ENCODE measurements around the gene JADE2. TPM values are rescaled to one million over a fixed set of nuclear protein-coding genes. Genes with fewer than 3 reads are reported as not detected.
"Not testable (repeated sequence)": the region's sequence is repeated elsewhere in the genome, so short reads cannot be mapped to it uniquely, and the experiment has no call there.

JADE2 gene
- total and polyA plus RNA-seq, 2 donors (not counting 3 experiments of a cell fraction or from before 2014, with no cell fraction given) = 11.6 to 31.1 TPM

DNA sequence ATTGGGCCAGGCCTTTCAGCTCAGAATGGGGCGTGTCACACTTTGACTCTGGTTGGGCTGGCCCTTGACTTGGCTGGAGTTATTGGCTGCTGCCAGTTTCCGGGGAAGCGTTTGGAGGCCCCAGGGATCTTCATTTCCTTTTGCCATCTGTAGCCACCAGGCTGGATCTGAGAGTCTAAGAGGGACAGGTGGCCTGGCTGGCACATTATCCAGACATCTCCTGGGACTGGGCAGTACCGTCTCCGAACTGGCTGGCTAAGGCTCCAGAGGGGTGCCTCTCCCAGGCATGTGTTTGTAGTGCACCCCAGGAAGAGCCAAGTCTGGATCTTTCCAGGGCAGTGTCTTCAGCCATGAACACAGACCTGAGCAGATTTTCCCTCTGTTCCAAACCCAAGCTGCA, 9.7 kb upstream of the JADE2 start:
- no peak overlapping the region for H3K9ac ChIP-seq (replicated peaks; ENCODE audit: extremely low read depth, insufficient read depth, low read length)
- H3K4me3 ChIP-seq (replicated peaks in 1 of 3; ENCODE audit: insufficient read depth in 1 of 3, low read depth in 1 of 3, low read length in 3 of 3) = no peak overlapping the region
- intact Hi-C loops (cut with micrococcal nuclease) (no loop called here), dilution Hi-C loops (cut with MboI; ENCODE audit: extremely low pct_ligation_motif_present, low sequenced_read_pairs) (no loop called here)
- no TSS peak for BruUV-seq (replicated peaks)
- peaks cover 3 to 4% of the 10 kb centered on the region in 2 experiments for H3K27me3 ChIP-seq (ENCODE audit: control insufficient read depth in 2 of 2, insufficient read depth in 2 of 2, low read length in 2 of 2)
- DNase-seq (ENCODE audit: low read depth, low spot score) (no peak), FAIRE-seq (no peak)
- ChIA-PET POLR2A (interaction anchor here (1.3 kb wide), 1 partner anchor 12 kb away, joined by 3 read pairs; no protein-coding TSS in a partner anchor), CTCF (interaction anchor here (1.1 to 1.5 kb wide), 3 partner anchors 9 to 44 kb away, joined by 3 read pairs; no protein-coding TSS in a partner anchor)
- H3K27ac ChIP-seq (ENCODE audit: insufficient read depth, low read depth, low read length) = no peak overlapping the region
- no peaks in the 10 kb centered on the region for H3K9me1 ChIP-seq (replicated peaks; ENCODE audit: control insufficient read depth, extremely low read depth, insufficient read depth, low read length)
- no peaks in the 10 kb centered on the region for H4K20me1 ChIP-seq (replicated peaks; ENCODE audit: control insufficient read depth, extremely low read depth, insufficient read depth, low read length)
- H3K9me3 ChIP-seq (replicated peaks; ENCODE audit: control insufficient read depth, insufficient read depth, low read length) = no peaks in the 10 kb centered on the region
- H3K36me3 ChIP-seq (ENCODE audit: control insufficient read depth in 2 of 2, extremely low read depth in 1 of 2, insufficient read depth in 2 of 2, low read length in 2 of 2) = no peaks in the 10 kb centered on the region
- peaks cover 11% of the 10 kb centered on the region for H3K4me1 ChIP-seq (ENCODE audit: control insufficient read depth, extremely low read depth, insufficient read depth, low read length)
- TF ChIP-seq POLR2AphosphoS5 (IDR thresholded peaks at IDR 0.05; ENCODE audit: insufficient read depth, low read depth, low read length) (no peak), POLR2A (IDR thresholded peaks at IDR 0.05; ENCODE audit: low read depth, low read length) (no peak), FOS (IDR thresholded peaks at IDR 0.05; ENCODE audit: borderline replicate concordance, insufficient read depth, low read length) (no peak), MYC (IDR thresholded peaks at IDR 0.05; ENCODE audit: low read depth, low read length) (no peak), JUN (IDR thresholded peaks at IDR 0.05; ENCODE audit: borderline replicate concordance, insufficient read depth, insufficient read length, low read depth) (no peak), GATA2 (IDR thresholded peaks at IDR 0.05; ENCODE audit: insufficient read depth, insufficient read length, low read depth, low read length) (no peak), EZH2 (IDR thresholded peaks at IDR 0.05; ENCODE audit: borderline replicate concordance, low read depth, low read length, severe bottlenecking) (no peak)
- TF ChIP-seq, protein P1, sequence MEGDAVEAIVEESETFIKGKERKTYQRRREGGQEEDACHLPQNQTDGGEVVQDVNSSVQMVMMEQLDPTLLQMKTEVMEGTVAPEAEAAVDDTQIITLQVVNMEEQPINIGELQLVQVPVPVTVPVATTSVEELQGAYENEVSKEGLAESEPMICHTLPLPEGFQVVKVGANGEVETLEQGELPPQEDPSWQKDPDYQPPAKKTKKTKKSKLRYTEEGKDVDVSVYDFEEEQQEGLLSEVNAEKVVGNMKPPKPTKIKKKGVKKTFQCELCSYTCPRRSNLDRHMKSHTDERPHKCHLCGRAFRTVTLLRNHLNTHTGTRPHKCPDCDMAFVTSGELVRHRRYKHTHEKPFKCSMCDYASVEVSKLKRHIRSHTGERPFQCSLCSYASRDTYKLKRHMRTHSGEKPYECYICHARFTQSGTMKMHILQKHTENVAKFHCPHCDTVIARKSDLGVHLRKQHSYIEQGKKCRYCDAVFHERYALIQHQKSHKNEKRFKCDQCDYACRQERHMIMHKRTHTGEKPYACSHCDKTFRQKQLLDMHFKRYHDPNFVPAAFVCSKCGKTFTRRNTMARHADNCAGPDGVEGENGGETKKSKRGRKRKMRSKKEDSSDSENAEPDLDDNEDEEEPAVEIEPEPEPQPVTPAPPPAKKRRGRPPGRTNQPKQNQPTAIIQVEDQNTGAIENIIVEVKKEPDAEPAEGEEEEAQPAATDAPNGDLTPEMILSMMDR (IDR thresholded peaks at IDR 0.05; ENCODE audit: extremely low read depth in 1 of 2, insufficient read depth in 1 of 2, low read depth in 1 of 2, low read length in 2 of 2) = no peak
- TF ChIP-seq, protein P2, sequence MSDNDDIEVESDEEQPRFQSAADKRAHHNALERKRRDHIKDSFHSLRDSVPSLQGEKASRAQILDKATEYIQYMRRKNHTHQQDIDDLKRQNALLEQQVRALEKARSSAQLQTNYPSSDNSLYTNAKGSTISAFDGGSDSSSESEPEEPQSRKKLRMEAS (IDR thresholded peaks at IDR 0.05; ENCODE audit: insufficient read depth, insufficient read length) = no peak
- H3K4me2 ChIP-seq (ENCODE audit: insufficient read depth, low read length) = no peak overlapping the region
- no peak overlapping the region for H2AFZ ChIP-seq (ENCODE audit: low read depth, low read length)
- H3K79me2 ChIP-seq (ENCODE audit: control insufficient read depth, insufficient read depth, low read length) = no peaks in the 10 kb centered on the region

DNA sequence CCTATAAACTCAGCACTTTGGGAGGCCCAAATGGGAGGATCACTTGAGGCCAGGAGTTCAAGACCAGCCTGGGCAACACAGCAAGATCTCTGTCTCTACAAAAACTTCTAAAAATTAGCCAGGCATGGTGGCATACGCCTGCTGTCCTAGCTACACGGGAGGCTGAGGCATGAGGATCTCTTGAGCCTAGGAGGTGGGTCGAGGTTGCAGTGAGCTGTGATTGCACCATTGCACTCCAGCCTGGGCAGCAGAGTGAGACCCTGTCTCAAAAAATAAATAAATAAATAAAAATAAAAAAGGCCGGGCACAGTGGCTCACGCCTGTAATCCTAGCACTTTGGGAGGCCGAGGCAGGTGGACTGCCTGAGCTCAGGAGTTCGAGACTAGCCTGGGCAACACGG, 8.5 kb upstream of the JADE2 start:
- CTCF ChIA-PET = interaction anchor here (1.3 to 1.5 kb wide), 2 partner anchors 10 to 45 kb away, joined by 3 read pairs; no protein-coding TSS in a partner anchor

More for the DNA sequence above, 8.5 kb upstream of the JADE2 start:
- H3K9ac ChIP-seq (replicated peaks; ENCODE audit: extremely low read depth, insufficient read depth, low read length); POLR2A ChIA-PET; H3K27me3 ChIP-seq (ENCODE audit: control insufficient read depth in 2 of 2, insufficient read depth in 2 of 2, low read length in 2 of 2); FAIRE-seq; dilution Hi-C loops (cut with MboI; ENCODE audit: extremely low pct_ligation_motif_present, low sequenced_read_pairs); H3K27ac ChIP-seq (ENCODE audit: insufficient read depth, low read depth, low read length); H3K36me3 ChIP-seq (ENCODE audit: control insufficient read depth in 2 of 2, extremely low read depth in 1 of 2, insufficient read depth in 2 of 2, low read length in 2 of 2); intact Hi-C loops (cut with micrococcal nuclease); BruUV-seq (replicated peaks); H3K4me3 ChIP-seq (replicated peaks in 1 of 3; ENCODE audit: insufficient read depth in 1 of 3, low read depth in 1 of 3, low read length in 3 of 3); H4K20me1 ChIP-seq (replicated peaks; ENCODE audit: control insufficient read depth, extremely low read depth, insufficient read depth, low read length); H2AFZ ChIP-seq (ENCODE audit: low read depth, low read length); DNase-seq (ENCODE audit: low read depth, low spot score); H3K79me2 ChIP-seq (ENCODE audit: control insufficient read depth, insufficient read depth, low read length); H3K9me1 ChIP-seq (replicated peaks; ENCODE audit: control insufficient read depth, extremely low read depth, insufficient read depth, low read length); H3K9me3 ChIP-seq (replicated peaks; ENCODE audit: control insufficient read depth, insufficient read depth, low read length); H3K4me2 ChIP-seq (ENCODE audit: insufficient read depth, low read length); H3K4me1 ChIP-seq (ENCODE audit: control insufficient read depth, extremely low read depth, insufficient read depth, low read length): not testable (repeated sequence)
